ENCODE measurements around the gene MRE11.
A peak's percentile ranks its signal among the peaks of the same experiment; 100 is the strongest.

Gene MRE11

GRCh38 chr11:94493281-94494125 is at the start of gene MRE11, which contains the start of gene ANKRD49 (continued):
- TF ChIP-seq KLF8 (tag by site-specific recombination; IDR thresholded peaks at IDR 0.05) (peak; percentile 43; the same call in 1 of the 2 replicates), ZNF311 (tag by site-specific recombination; IDR thresholded peaks at IDR 0.05; ENCODE audit: borderline replicate concordance) (no peak), ZBTB48 (tag by site-specific recombination; IDR thresholded peaks at IDR 0.05) (0 out of 2 replicates have a peak, but pooled peaks have one; percentile 54), ZNF398 (tag by site-specific recombination; IDR thresholded peaks at IDR 0.05) (peak; percentile 80), ZSCAN30 (tag by site-specific recombination; IDR thresholded peaks at IDR 0.05) (peak; percentile 26; the same call in 1 of the 2 replicates), ZNF610 (tag by site-specific recombination; IDR thresholded peaks at IDR 0.05; ENCODE audit: borderline replicate concordance) (0 out of 2 replicates have a peak, but pooled peaks have one; percentile 27), ZNF791 (tag by site-specific recombination; IDR thresholded peaks at IDR 0.05) (no peak), KLF16 (tag by site-specific recombination; IDR thresholded peaks at IDR 0.05) (peak; percentile 31; the same call in 1 of the 2 replicates), HOXD13 (CRISPR knock-in tag; IDR thresholded peaks at IDR 0.05; ENCODE audit: borderline replicate concordance) (no peak), PATZ1 (tag by site-specific recombination; IDR thresholded peaks at IDR 0.05) (peak; percentile 82), ZBTB20 (tag by site-specific recombination; IDR thresholded peaks at IDR 0.05) (peak; percentile 97), ZNF654 (tag by site-specific recombination; IDR thresholded peaks at IDR 0.05; ENCODE audit: low read depth) (no peak), INSM2 (tag by site-specific recombination; IDR thresholded peaks at IDR 0.05) (peak; percentile 40; the same call in 1 of the 2 replicates), ZBTB11 (tag by site-specific recombination; conservative IDR thresholded peaks at IDR 0.05; ENCODE audit: low read depth) (peak; percentile 86), ZFP69B (tag by site-specific recombination; IDR thresholded peaks at IDR 0.05) (0 out of 2 replicates have a peak, but pooled peaks have one; percentile 13), ZNF2 (tag by site-specific recombination; IDR thresholded peaks at IDR 0.05) (no peak), KLF9 (tag by site-specific recombination; IDR thresholded peaks at IDR 0.05; ENCODE audit: low read depth) (0 out of 2 replicates have a peak, but pooled peaks have one; percentile 7), ZNF302 (tag by site-specific recombination; IDR thresholded peaks at IDR 0.05; ENCODE audit: low read depth) (no peak), ZNF76 (tag by site-specific recombination; IDR thresholded peaks at IDR 0.05; ENCODE audit: borderline replicate concordance, low read depth) (no peak; the same call in 1 of the 2 replicates), MEIS1 (CRISPR knock-in tag; IDR thresholded peaks at IDR 0.05; ENCODE audit: borderline replicate concordance) (no peak), SETDB1 (IDR thresholded peaks at IDR 0.05; ENCODE audit: insufficient read length, low read length) (peak; percentile 61), ZSCAN23 (tag by site-specific recombination; IDR thresholded peaks at IDR 0.05) (no peak), ZNF660 (tag by site-specific recombination; IDR thresholded peaks at IDR 0.05) (0 out of 2 replicates have a peak, but pooled peaks have one; percentile 29), KLF1 (tag by site-specific recombination; IDR thresholded peaks at IDR 0.05) (0 out of 2 replicates have a peak, but pooled peaks have one; percentile 27), ZBTB10 (tag by site-specific recombination; IDR thresholded peaks at IDR 0.05) (no peak)
